PC-9 (cell line): Measurements from ENCODE around the gene PPARA. TPM values are rescaled to one million over a fixed set of nuclear protein-coding genes. Genes with fewer than 3 reads are reported as not detected.
A peak's percentile ranks its signal among the peaks of the same experiment; 100 is the strongest.

ENCODE experiments used
- BruUV-seq: library from RNA; stranded (reverse); fragments of 400-500 nt; replicated peaks from 2 replicates; lab custom pipeline; 2021; lab: Mats Ljungman, UMichigan
- CTCF ChIA-PET: fragments of 300-600 bp; sonication (Branson Sonifier 250); formaldehyde crosslinking; loops from one replicate; lab custom pipeline; 2022; ENCODE audit warnings: antibody characterized with exemption; lab: Charles Lee
- POLR2A ChIA-PET: fragments of 300-600 bp; sonication (Branson Sonifier 250); formaldehyde crosslinking; loops from one replicate; lab custom pipeline; 2022; ENCODE audit warnings: antibody characterized with exemption; ENCODE audit not compliant: unreplicated experiment; lab: Charles Lee
- DNase-seq, 2 experiments: peaks; one replicate each; pipeline versions ENCODE4 v3.0.0 to v3.0.0-alpha.2; 2015 to 2022; ENCODE audit warnings: mixed read lengths in 1 of 2
- H2AFZ ChIP-seq: fragments of 200-600 bp; sonication (generic); 2 replicates; pipeline ENCODE4 v1.8.1; 2017; ENCODE audit warnings: antibody characterized with exemption
- H3F3A ChIP-seq: fragments of 200-600 bp; sonication (generic); 2 replicates; pipeline ENCODE4 v1.8.1; 2017; ENCODE audit warnings: antibody characterized with exemption, mild to moderate bottlenecking, low read depth; ENCODE audit not compliant: insufficient read depth
- H3K27ac ChIP-seq: fragments of 200-600 bp; sonication (generic); 2 replicates; pipeline ENCODE4 v1.6.1; 2016; ENCODE audit warnings: mixed run types
- H3K27me3 ChIP-seq: fragments of 200-600 bp; sonication (generic); 2 replicates; pipeline ENCODE4 v1.6.1; 2016; ENCODE audit warnings: low read depth, mixed run types; ENCODE audit not compliant: insufficient read depth
- H3K36me3 ChIP-seq: fragments of 200-600 bp; sonication (generic); 2 replicates; pipeline ENCODE4 v1.6.1; 2016; ENCODE audit warnings: low read depth, mixed run types
- H3K4me1 ChIP-seq: fragments of 200-600 bp; sonication (generic); replicated peaks from 2 replicates; pipeline ENCODE4 v1.6.1; 2016; ENCODE audit warnings: mixed run types; ENCODE audit not compliant: insufficient read depth
- H3K4me2 ChIP-seq: fragments of 200-600 bp; sonication (generic); 2 replicates; pipeline ENCODE4 v1.6.1; 2017; ENCODE audit warnings: mixed run types
- H3K4me3 ChIP-seq: fragments of 200-600 bp; sonication (generic); 2 replicates; pipeline ENCODE4 v1.6.1; 2016; ENCODE audit warnings: mixed run types
- H3K79me2 ChIP-seq: fragments of 200-600 bp; sonication (generic); 2 replicates; pipeline ENCODE4 v1.6.1; 2017; ENCODE audit warnings: low read depth, mixed run types
- H3K9me2 ChIP-seq: fragments of 200-600 bp; sonication (generic); 2 replicates; pipeline ENCODE4 v1.8.1; 2017; ENCODE audit warnings: mild to moderate bottlenecking; ENCODE audit not compliant: insufficient read depth
- H3K9me3 ChIP-seq: fragments of 200-600 bp; sonication (generic); 2 replicates; pipeline ENCODE4 v1.8.1; 2016; ENCODE audit warnings: low read depth; ENCODE audit not compliant: insufficient read depth
- H4K20me1 ChIP-seq: fragments of 200-600 bp; sonication (generic); 2 replicates; pipeline ENCODE4 v1.8.1; 2017; ENCODE audit not compliant: insufficient read depth
- CTCF ChIP-seq: fragments of 200-600 bp; sonication (generic); conservative IDR thresholded peaks from 2 replicates; pipeline ENCODE4 v1.6.1; 2017; ENCODE audit warnings: mixed run types, antibody characterized with exemption, mild to moderate bottlenecking, moderate library complexity
- EZH2 ChIP-seq: fragments of 200-600 bp; sonication (generic); IDR thresholded peaks from 2 replicates; pipeline ENCODE4 v1.8.0; 2017; ENCODE audit warnings: antibody characterized with exemption, low read depth
- intact Hi-C: fragments of 100-400 bp; cut with micrococcal nuclease; formaldehyde crosslinking; loops from one replicate; pipeline ENCODE4 v1.10.0; 2022; ENCODE audit not compliant: unreplicated experiment
- total RNA-seq: library from RNA; stranded (reverse); gene quantifications from 2 replicates; pipeline ENCODE4 v1.2.3, GENCODE V29; 2021

Gene PPARA
- total RNA-seq, 1 experiment from 2014 or later: 43.9 TPM

GRCh38 chr22:46187862-46188261 is 37.5 kb downstream of the PPARA start:
- H3K27ac ChIP-seq: no peak overlapping the region
- no peaks in the 10 kb centered on the region for H3K4me1 ChIP-seq
- H3K79me2 ChIP-seq: no peaks in the 10 kb centered on the region
- CTCF ChIA-PET: no interaction called here
- no peak overlapping the region for H3K4me3 ChIP-seq
- no peaks in the 10 kb centered on the region for H4K20me1 ChIP-seq
- no TSS peak for BruUV-seq
- peak in 1 of 2 experiments; percentile 60 for DNase-seq
- no peak overlapping the region for H3K4me2 ChIP-seq
- POLR2A ChIA-PET: interaction anchor here (0.6 kb wide), 1 partner anchor 32 kb away, joined by 4 read pairs; no protein-coding TSS in a partner anchor
- H3F3A ChIP-seq: no peaks in the 10 kb centered on the region; the same call in 1 of the 2 replicates
- TF ChIP-seq CTCF (no peak), EZH2 (no peak)
- no peaks in the 10 kb centered on the region for H3K9me3 ChIP-seq
- H3K9me2 ChIP-seq: no peaks in the 10 kb centered on the region
- H3K36me3 ChIP-seq: no peaks in the 10 kb centered on the region
- intact Hi-C loops: no loop called here
- no peak overlapping the region for H2AFZ ChIP-seq
- H3K27me3 ChIP-seq: no peaks in the 10 kb centered on the region

- H3K4me1 ChIP-seq: peaks cover 8% of the 10 kb centered on the region; the same call in 1 of the 2 replicates
- no TSS peak for BruUV-seq
These were observed 42.1 kb downstream of the PPARA start for GRCh38 chr22:46192210-46192993.

GRCh38 chr22:46193898-46194310 is 43.6 kb downstream of the PPARA start:
- intact Hi-C loops: no loop called here

More at GRCh38 chr22:46192210-46192993, 42.1 kb downstream of the PPARA start:
- no peaks in the 10 kb centered on the region for H3K36me3 ChIP-seq
- H3K9me2 ChIP-seq: no peaks in the 10 kb centered on the region
- POLR2A ChIA-PET: no interaction called here
- no peak overlapping the region for H3K27ac ChIP-seq
- CTCF ChIA-PET: no interaction called here
- H3K9me3 ChIP-seq: no peaks in the 10 kb centered on the region
- TF ChIP-seq EZH2 (no peak), CTCF (no peak)
- H3K4me3 ChIP-seq: no peak overlapping the region
- H3K4me2 ChIP-seq: no peak overlapping the region
- no peaks in the 10 kb centered on the region for H3K27me3 ChIP-seq
- H3K79me2 ChIP-seq: no peaks in the 10 kb centered on the region
- no peak for DNase-seq
- H4K20me1 ChIP-seq: no peaks in the 10 kb centered on the region
- H3F3A ChIP-seq: no peaks in the 10 kb centered on the region; the same call in 1 of the 2 replicates
- no peak overlapping the region for H2AFZ ChIP-seq
- intact Hi-C loops: no loop called here

More at GRCh38 chr22:46193898-46194310, 43.6 kb downstream of the PPARA start:
- Histone ChIP-seq H3K79me2 (no peaks in the 10 kb centered on the region), H3K4me3 (no peak overlapping the region), H4K20me1 (no peaks in the 10 kb centered on the region), H3K4me1 (peaks cover 8% of the 10 kb centered on the region; the same call in 1 of the 2 replicates), H3F3A (no peaks in the 10 kb centered on the region; the same call in 1 of the 2 replicates), H2AFZ (no peak overlapping the region), H3K36me3 (0 out of 2 replicates have a peak, but pooled peaks cover 2% of the 10 kb centered on the region), H3K9me3 (no peaks in the 10 kb centered on the region), H3K4me2 (no peak overlapping the region), H3K27ac (no peak overlapping the region), H3K27me3 (no peaks in the 10 kb centered on the region), H3K9me2 (no peaks in the 10 kb centered on the region)
- TF ChIP-seq CTCF (no peak), EZH2 (no peak)
- BruUV-seq: no TSS peak
- POLR2A ChIA-PET: no interaction called here
- CTCF ChIA-PET: no interaction called here
- DNase-seq: peak in 1 of 2 experiments; percentile 49
